Suprapubic skin (tissue), 3 donors: Measurements from ENCODE around the gene SAA4.

Experiments
- CTCF ChIP-seq, 2 donors: fragments of 200-600 bp in 1 of 2; fragments of 450-650 bp in 1 of 2; sonication (generic) in 1 of 2; IDR thresholded peaks; one replicate each; pipeline ENCODE4 v1.5.1; 2016 to 2019; ENCODE audit warnings: antibody characterized with exemption in 2 of 2, mild to moderate bottlenecking in 1 of 2, moderate library complexity in 1 of 2
- EP300 ChIP-seq: sonication (generic); formaldehyde crosslinking; IDR thresholded peaks from one replicate; pipeline ENCODE4 v1.6.1; 2017; ENCODE audit warnings: antibody characterized with exemption

GRCh38 chr11:18230859-18231258, 5.7 kb downstream of the SAA4 start:
- TF ChIP-seq EP300 (no peak), CTCF (IDR thresholded peaks at IDR 0.05) (no peak)
